Renal cortex interstitium (tissue), 11 donors: ENCODE data around the gene ARFGAP1. TPM values are rescaled to one million over a fixed set of nuclear protein-coding genes. Genes with fewer than 3 reads are reported as not detected.

Source experiments
- DNase-seq, 11 donors: peaks; one replicate each; pipeline ENCODE4 v3.0.0-alpha.2; 2013; ENCODE audit warnings: low read depth in 9 of 11, low spot score in 4 of 11; ENCODE audit errors: extremely low read depth in 1 of 11
- polyA plus RNA-seq, 3 donors: library from polyadenylated mRNA; unstranded; fragments of 120-200 nt; gene quantifications; one replicate each; pipeline ENCODE4 v1.2.1, GENCODE V29; 2013; ENCODE audit not compliant: insufficient read length in 3 of 3

Gene ARFGAP1
- polyA plus RNA-seq, 3 donors, result 62.4 to 90.2 (median 76.1) TPM

GRCh38 chr20:63253438-63254231 is 19.0 kb upstream of the ARFGAP1 start:
- DNase-seq, result no peak

DNA sequence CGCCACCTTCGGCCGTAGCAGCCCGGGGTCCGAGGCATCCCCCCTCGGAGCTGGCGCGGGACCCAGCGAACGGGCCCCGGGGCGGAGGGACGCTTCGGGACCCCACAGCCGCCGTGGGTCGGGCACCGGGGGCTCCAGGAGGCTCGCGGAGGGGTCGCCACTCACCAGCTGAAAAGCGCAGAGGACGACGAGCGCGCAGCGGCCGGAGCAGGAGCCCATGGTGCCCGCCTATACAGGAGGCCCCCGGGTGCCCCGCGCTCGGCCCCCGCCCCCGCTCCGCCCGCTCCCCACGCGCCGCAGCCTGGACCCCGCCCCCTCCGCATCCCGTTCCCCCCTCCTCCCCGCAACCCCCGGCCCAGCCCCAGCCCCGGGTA is 18.4 kb upstream of the ARFGAP1 start, which contains the start of gene NKAIN4:
TSS of gene NKAIN4 (minus strand) at position 232 of the 374 bp plus-strand sequence. CDS start at position 219, 13 bp downstream.
- DNase-seq, result no peak

DNA sequence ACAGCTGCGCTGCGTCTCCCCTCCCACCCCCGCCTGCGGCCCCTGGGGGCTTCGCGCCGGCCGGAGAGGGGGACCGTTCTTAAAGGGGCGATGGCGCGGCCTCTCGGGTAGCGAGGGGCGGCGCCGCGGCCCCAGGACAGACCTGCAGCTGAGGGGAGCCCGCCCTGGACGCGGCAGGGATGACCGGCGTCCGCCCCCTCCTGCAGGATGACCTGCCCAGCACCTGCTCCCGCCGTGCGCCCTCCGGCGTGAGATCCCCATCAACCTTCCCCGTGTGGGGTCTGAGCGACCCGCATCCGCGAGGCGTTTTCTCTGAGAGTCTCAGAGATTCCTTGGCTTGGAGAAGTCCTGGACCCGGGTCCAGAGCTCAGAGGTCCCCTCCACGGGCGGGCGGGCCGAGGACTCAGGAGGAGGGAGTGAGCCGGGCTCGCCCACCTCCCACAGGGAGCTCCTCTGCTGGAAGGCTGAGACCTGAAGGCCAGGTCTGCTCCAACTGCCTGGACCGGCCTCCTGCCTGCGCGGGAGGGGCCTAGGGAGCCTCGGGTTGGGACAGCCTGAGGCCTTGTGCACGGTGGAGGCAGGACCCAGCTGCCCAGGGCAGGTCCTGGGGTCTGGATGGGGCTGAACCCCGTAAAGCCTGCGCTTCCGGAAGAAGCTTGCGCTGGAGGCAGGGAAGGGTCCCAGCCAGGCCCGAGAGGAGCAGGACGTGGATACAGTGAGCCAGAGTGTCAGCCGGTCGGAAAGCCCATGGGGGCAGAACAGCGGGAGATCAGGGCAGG is 17.8 kb upstream of the ARFGAP1 start:
- DNase-seq, result no peak

DNA sequence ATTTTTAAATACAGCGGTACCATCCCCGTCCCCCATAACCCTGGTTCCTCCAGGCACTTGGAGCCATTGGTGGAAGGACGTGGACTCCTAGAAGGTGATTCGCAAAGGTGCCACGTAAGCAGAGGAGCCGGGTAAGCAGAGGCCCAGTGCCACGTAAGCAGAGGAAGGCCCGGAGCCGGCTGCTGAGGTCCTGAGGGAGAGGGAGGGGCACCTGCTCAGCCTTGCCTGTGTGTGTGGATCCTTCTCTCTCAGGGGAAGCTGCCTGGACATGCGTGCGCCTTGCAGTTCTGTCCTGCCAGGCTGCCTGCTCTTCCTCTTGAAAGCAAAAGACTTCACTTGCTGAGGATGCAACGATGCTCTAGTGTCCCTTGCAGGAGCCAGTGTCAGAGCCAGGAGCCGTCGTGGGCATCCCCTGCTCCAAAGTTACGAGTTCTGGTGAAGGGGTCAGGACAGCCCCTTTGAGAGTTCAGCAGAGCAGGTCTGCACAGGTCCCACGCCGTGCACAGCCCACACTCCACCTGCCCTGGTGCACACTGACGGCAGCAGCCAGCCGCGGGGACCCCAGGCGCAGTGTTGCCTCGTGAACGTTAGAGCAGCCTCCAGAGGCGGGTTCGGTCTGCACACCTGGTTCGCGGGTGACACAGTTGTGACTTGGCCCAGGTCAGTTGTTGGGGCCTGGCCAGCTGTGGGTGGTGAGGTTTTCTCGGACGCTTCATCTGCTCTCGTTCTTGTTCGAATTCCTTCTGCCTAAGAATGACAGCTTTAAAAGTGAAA is 16.5 kb upstream of the ARFGAP1 start:
- no peak for DNase-seq

GRCh38 chr20:63256954-63257353 is 15.7 kb upstream of the ARFGAP1 start:
- no peak for DNase-seq

DNA sequence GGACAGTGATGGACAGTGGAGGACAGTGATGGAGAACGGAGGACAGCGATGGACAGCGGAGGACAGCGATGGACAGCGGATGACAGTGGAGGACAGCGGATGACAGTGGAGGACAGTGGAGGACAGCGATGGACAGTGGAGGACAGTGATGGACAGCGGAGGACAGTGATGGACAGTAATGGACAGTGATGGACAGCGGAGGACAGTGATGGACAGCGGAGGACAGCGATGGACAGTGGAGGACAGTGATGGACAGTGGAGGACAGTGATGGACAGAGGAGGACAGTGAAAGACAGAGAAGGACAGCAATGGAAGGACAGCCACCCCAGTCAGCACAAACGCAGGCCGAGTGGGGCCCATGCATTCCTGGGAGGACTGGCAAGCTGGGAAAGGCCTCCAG is 15.0 kb upstream of the ARFGAP1 start:
- DNase-seq, result no peak

GRCh38 chr20:63258781-63259180 is 13.8 kb upstream of the ARFGAP1 start:
- no peak for DNase-seq

DNA sequence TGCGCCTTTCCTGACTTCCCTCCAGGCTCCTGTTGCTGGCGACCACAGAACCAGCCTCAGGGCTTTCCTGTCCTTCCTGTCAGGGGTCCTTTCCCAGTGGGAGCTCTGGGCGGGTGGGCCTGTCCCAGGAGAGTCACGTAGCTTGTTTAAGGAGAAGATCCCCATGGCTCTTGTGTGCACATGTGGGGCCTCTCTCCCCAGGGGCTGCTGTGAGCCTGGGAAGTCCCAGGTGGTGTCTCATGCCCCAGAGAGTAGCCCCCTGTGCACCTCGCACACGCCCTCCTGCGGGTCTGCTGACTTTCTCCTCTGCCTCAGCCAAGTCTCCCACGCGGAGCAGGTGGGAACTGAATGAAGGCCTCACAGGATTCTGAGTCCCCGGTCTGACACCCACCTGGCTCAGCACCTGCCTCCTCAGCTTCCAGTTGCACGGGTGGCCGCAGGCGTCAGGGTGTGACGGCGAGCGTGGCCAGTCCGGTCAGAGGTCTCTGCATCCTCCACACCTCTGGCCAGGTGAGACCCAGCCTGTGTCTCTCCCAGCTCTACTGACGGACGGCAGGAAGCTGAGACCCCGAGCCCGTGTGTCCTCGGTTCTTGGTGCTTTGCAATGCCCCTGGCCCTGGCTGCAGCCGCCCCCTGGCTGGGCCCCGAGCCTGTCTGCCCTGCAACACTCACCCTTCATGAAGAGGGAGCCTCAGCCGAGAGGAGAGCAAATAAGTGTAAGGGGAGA is 12.7 kb upstream of the ARFGAP1 start:
- DNase-seq, result no peak

DNA sequence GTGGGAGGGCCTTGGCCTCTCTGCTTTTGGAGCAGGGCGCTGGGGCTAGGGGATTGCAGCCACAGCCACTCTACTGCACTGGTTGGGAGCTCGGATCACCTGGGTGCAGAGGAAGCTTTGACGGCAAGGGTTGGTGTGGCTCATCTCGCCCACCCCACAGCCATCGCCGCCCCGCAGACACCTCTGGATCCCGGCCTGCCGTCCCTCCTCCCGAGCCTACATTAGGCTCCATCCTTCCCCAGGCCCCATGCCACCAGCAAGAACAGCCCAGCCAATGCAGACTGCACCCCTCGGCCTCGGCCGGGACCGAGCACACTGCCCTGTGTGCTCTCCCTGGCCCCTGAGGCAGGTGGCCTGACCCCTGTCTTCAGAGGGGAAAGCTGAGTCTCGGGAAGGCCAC is 12.1 kb upstream of the ARFGAP1 start:
- no peak for DNase-seq

DNA sequence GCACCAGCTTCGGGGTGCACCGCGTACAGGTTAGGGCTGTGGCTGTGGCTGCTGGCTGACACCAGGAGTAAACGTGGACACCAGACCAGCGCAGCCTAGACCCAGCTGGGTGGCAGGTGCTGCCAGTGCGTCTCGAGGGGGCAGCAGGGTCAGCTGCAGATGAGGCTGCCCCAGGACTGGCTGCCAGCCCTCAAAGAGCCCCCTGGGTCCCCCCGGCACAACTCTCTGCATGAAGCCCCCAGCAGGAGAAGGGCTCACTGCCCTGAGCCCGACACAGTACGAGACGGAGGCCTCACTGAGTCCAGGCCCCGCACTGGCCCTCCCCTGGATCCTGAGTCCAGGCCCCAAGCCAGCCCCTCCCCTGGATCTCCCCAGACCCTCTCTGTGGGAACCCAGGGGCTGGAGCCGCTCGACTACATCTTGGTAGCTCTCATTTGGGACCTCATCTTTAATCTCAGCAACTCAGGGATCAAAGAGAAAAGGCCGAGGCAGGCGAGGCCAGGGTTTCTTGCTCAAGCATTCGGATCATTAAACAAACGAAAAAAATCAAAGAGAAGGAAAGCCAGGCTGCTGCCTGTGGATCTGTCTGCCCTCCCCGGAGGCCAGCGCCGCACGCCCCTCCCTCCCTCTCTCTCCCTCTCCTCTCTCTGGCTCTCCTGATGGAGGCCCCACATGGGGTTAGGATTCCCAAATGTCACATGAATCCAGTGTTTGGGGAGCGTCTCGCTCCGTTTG is 11.4 kb upstream of the ARFGAP1 start:
- peak in 3 of 11 donors; percentile 72 to 76 (median 74) for DNase-seq

GRCh38 chr20:63261795-63262528 is 10.7 kb upstream of the ARFGAP1 start:
- no peak for DNase-seq

DNA sequence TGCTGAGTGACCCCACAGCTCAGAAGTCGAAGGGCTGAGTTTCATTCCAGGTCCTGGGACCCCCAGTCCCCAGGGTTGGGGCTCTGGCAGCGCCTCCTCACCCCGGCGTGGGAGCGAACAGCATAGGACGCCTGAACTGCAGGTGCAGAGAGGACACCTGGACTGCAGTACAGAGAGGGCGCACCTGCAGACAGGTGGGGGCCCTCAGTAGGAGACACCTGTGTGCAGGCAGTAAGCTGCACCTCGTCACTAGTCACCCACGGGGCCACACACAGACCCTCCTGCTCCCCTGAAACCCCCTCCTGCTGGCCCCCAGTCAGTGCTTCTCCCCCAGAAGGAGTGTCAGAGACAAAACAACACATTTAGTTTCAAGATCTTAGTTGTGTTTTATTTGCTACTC is 9.8 kb upstream of the ARFGAP1 start:
- DNase-seq, result no peak

- DNase-seq, result no peak
Measured at GRCh38 chr20:63264000-63264399, 8.6 kb upstream of the ARFGAP1 start.

DNA sequence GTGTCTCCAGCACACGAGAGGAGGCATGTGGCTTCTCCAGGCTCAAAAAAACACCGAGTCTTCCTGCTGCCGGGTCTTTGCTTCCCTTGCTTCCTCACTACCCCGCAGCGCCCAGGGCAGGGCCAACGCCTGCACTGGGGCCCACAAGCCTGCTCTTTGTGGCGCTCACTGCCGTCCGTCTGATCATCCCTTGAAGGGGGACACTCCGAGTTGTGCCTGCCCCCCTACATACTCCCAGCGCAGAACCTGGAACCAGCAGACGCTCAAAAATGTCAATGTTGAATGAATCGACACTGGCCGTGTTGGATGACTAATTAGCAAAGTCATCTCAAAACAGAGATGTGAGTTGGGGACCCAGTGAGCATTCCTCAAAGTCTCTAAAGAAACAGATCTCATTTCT is 8.1 kb upstream of the ARFGAP1 start:
- DNase-seq, result peak in 1 of 11 donors; percentile 47

- DNase-seq, result peak in 1 of 11 donors; percentile 54
Measured at GRCh38 chr20:63265891-63266515, 6.6 kb upstream of the ARFGAP1 start.

DNA sequence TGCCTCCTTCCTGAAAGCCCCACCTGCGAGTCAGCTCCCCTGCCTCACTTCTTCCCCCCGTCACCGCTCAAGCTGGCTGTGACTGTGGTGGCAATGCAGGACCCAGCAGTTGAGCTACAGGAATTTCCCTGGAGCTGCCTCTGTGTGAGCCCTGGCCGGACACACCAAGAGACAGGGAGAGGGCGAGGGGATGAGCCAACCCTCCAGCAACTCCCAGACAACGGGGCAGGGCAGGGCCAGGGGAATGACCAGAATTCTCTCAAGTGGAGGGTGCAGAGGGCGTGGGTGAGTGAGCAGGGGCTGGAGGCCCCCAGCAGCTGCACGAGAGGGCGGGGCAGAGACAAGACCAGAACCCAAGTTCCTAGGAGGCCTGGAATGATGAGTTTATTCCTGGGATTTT is 4.9 kb upstream of the ARFGAP1 start:
- DNase-seq, result no peak

DNA sequence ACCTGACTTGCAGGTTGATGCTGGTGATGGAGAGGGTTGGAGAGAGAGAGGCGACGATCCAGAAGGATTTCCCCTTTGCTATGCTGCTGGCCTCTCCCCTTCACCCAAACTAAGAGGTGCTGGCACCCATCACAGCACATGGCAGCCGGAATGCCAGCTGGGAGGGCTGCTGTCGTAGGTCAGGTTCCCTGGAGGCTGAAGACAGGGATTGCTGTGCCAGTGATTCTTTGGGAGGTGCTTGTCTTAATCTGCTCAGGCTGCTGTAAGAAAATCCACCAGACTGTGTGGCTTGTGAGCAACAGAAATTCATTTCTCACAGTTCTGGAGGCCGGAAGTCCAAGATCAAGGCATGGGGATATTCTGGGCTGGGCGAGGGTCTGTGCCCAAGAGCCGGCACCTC is 4.4 kb upstream of the ARFGAP1 start:
- DNase-seq, result no peak
